Activated naive CD8-positive, alpha-beta T cell treated with anti-CD3 and anti-CD28 coated beads, Interleukin-2, amount 10 ng/mL, durations not matched to agents 7 days and 5 days (primary cell): ENCODE data around the gene USP30. TPM values are rescaled to one million over a fixed set of nuclear protein-coding genes. Genes with fewer than 3 reads are reported as not detected.
A peak's percentile ranks its signal among the peaks of the same experiment; 100 is the strongest.
"Not testable (repeated sequence)": the region's sequence is repeated elsewhere in the genome, so short reads cannot be mapped to it uniquely, and the experiment has no call there.

Source experiments
- ATAC-seq: fragments of 150-1000 bp; cut with Tn5 transposase; one replicate; pipeline ENCODE4 v1.10.0; 2021; ENCODE audit warnings: low read depth, moderate library complexity
- POLR2A ChIA-PET: fragments of 350-600 bp; sonication (Branson Sonifier 250); formaldehyde crosslinking; loops from one replicate; lab custom pipeline; 2021; ENCODE audit warnings: antibody characterized with exemption; lab: Charles Lee
- DNase-seq: peaks from one replicate; pipeline ENCODE4 v3.0.0; 2021
- H3K27ac Mint-ChIP-seq: one replicate; pipeline ENCODE4 v1.8.0; 2022; ENCODE audit warnings: mild to moderate bottlenecking, mixed read lengths
- H3K27me3 Mint-ChIP-seq: one replicate; pipeline ENCODE4 v1.8.0; 2022; ENCODE audit warnings: mild to moderate bottlenecking, moderate library complexity, mixed read lengths
- H3K36me3 Mint-ChIP-seq: one replicate; pipeline ENCODE4 v1.8.0; 2021; ENCODE audit warnings: mild to moderate bottlenecking, mixed read lengths
- H3K4me1 Mint-ChIP-seq: one replicate; pipeline ENCODE4 v1.8.0; 2021; ENCODE audit warnings: mixed read lengths
- H3K4me3 Mint-ChIP-seq: one replicate; pipeline ENCODE4 v1.8.0; 2022; ENCODE audit warnings: mild to moderate bottlenecking, moderate library complexity, mixed read lengths
- H3K9me3 Mint-ChIP-seq: one replicate; pipeline ENCODE4 v1.8.0; 2021; ENCODE audit warnings: mixed read lengths
- total RNA-seq, 2 experiments: library from RNA; stranded (reverse); gene quantifications; one replicate each; pipeline ENCODE4 v1.2.3, GENCODE V29; 2021

The USP30 gene
- 10 to 100 TPM in 1 of 2 experiments, 1 to 10 TPM in 1; 9.9 to 10.2 TPM for total RNA-seq

GRCh38 chr12:109052414-109053323, at the start of gene USP30:
Gene USP30, plus strand, starts transcription at chr12:109052576. Its CDS starts 103 bp downstream, at chr12:109052679.
- ATAC-seq (peak; percentile 74), DNase-seq (peak; percentile 89)
- POLR2A ChIA-PET, result interaction anchor here (0.6 to 1.6 kb wide), 3 partner anchors 40 to 46 kb away, joined by 3 to 6 read pairs (median 5); partner anchors contain the start of gene ALKBH2
- Mint-ChIP-seq H3K27ac (peak within 1 kb of the TSS; percentile 98), H3K36me3 (peaks cover 5% of the 10 kb centered on the region), H3K4me3 (peak within 1 kb of the TSS; percentile 99), H3K4me1 (peaks cover 13% of the 10 kb centered on the region), H3K27me3 (no peaks in the 10 kb centered on the region), H3K9me3 (no peaks in the 10 kb centered on the region)

- no peak overlapping the region for H3K27ac Mint-ChIP-seq
- ATAC-seq (no peak), DNase-seq (no peak)
- no peaks in the 10 kb centered on the region for H3K9me3 Mint-ChIP-seq
- H3K36me3 Mint-ChIP-seq, result no peaks in the 10 kb centered on the region
- peaks cover 4% of the 10 kb centered on the region for H3K27me3 Mint-ChIP-seq
- no peaks in the 10 kb centered on the region for H3K4me1 Mint-ChIP-seq
- no peak overlapping the region for H3K4me3 Mint-ChIP-seq
- POLR2A ChIA-PET, result interaction anchor here (0.7 kb wide), 1 partner anchor 97 kb away, joined by 5 read pairs; no protein-coding TSS in a partner anchor
Observed at GRCh38 chr12:109004017-109004416, 48.4 kb upstream of the USP30 start.

GRCh38 chr12:109009766-109010165, 42.6 kb upstream of the USP30 start:
- Mint-ChIP-seq H3K27me3 (peaks cover 15% of the 10 kb centered on the region), H3K4me1 (no peaks in the 10 kb centered on the region), H3K36me3 (no peaks in the 10 kb centered on the region), H3K4me3 (no peak overlapping the region), H3K27ac (no peak overlapping the region), H3K9me3 (no peaks in the 10 kb centered on the region)
- no peak for DNase-seq
- ATAC-seq, result no peak
- POLR2A ChIA-PET, result interaction anchor here (0.6 kb wide), 1 partner anchor 141 kb away, joined by 3 read pairs; no protein-coding TSS in a partner anchor

GRCh38 chr12:109010259-109010658, 42.1 kb upstream of the USP30 start:
- Mint-ChIP-seq H3K36me3 (no peaks in the 10 kb centered on the region), H3K27ac (no peak overlapping the region)
- POLR2A ChIA-PET, result no interaction called here

GRCh38 chr12:109014984-109015765, 37.2 kb upstream of the USP30 start:
- no peak for ATAC-seq
- no peaks in the 10 kb centered on the region for H3K36me3 Mint-ChIP-seq
- H3K4me3 Mint-ChIP-seq, result no peak overlapping the region
- DNase-seq, result no peak
- POLR2A ChIA-PET, result no interaction called here
- no peak overlapping the region for H3K27ac Mint-ChIP-seq
- no peaks in the 10 kb centered on the region for H3K9me3 Mint-ChIP-seq
- H3K27me3 Mint-ChIP-seq, result peaks cover 21% of the 10 kb centered on the region
- no peaks in the 10 kb centered on the region for H3K4me1 Mint-ChIP-seq

More at GRCh38 chr12:109010259-109010658, 42.1 kb upstream of the USP30 start:
- Mint-ChIP-seq H3K27me3 (peaks cover 15% of the 10 kb centered on the region), H3K4me3 (no peak overlapping the region), H3K9me3 (no peaks in the 10 kb centered on the region), H3K4me1 (no peaks in the 10 kb centered on the region)
- DNase-seq (no peak), ATAC-seq (no peak)

- Mint-ChIP-seq H3K4me1 (no peaks in the 10 kb centered on the region), H3K36me3 (no peaks in the 10 kb centered on the region), H3K4me3 (no peak overlapping the region), H3K27me3 (peaks cover 29% of the 10 kb centered on the region), H3K9me3 (no peaks in the 10 kb centered on the region), H3K27ac (no peak overlapping the region)
- ATAC-seq (no peak), DNase-seq (no peak)
- POLR2A ChIA-PET, result no interaction called here
Observed at GRCh38 chr12:109016016-109016415, 36.4 kb upstream of the USP30 start.

GRCh38 chr12:109016978-109017377, 35.4 kb upstream of the USP30 start:
- Mint-ChIP-seq H3K4me1 (no peaks in the 10 kb centered on the region), H3K27ac (no peak overlapping the region), H3K9me3 (no peaks in the 10 kb centered on the region), H3K27me3 (peaks cover 26% of the 10 kb centered on the region), H3K4me3 (no peak overlapping the region), H3K36me3 (no peaks in the 10 kb centered on the region)
- ATAC-seq, result no peak
- DNase-seq, result no peak
- POLR2A ChIA-PET, result no interaction called here

- H3K27ac Mint-ChIP-seq, result no peak overlapping the region
- DNase-seq (no peak), ATAC-seq (no peak)
- H3K4me3 Mint-ChIP-seq, result no peak overlapping the region
- POLR2A ChIA-PET, result no interaction called here
- peaks cover 26% of the 10 kb centered on the region for H3K27me3 Mint-ChIP-seq
- no peaks in the 10 kb centered on the region for H3K4me1 Mint-ChIP-seq
- H3K36me3 Mint-ChIP-seq, result no peaks in the 10 kb centered on the region
- H3K9me3 Mint-ChIP-seq, result no peaks in the 10 kb centered on the region
Observed at GRCh38 chr12:109018296-109018695, 34.1 kb upstream of the USP30 start.

- Mint-ChIP-seq H3K9me3 (no peaks in the 10 kb centered on the region), H3K4me1 (no peaks in the 10 kb centered on the region), H3K27ac (no peak overlapping the region), H3K36me3 (no peaks in the 10 kb centered on the region), H3K27me3 (peaks cover 26% of the 10 kb centered on the region), H3K4me3 (no peak overlapping the region)
- DNase-seq (no peak), ATAC-seq (no peak)
- POLR2A ChIA-PET, result no interaction called here
Observed at GRCh38 chr12:109020146-109020795, 32.1 kb upstream of the USP30 start.

GRCh38 chr12:109020796-109021380, 31.5 kb upstream of the USP30 start, which contains the start of gene SVOP:
Gene SVOP, minus strand, starts transcription at chr12:109021068. Its CDS starts 200 bp downstream, at chr12:109020868.
- DNase-seq, result peak; percentile 51
- Mint-ChIP-seq H3K4me3 (no peak within 1 kb of the TSS), H3K4me1 (no peaks in the 10 kb centered on the region), H3K27ac (no peak within 1 kb of the TSS), H3K27me3 (peaks cover 26% of the 10 kb centered on the region), H3K9me3 (no peaks in the 10 kb centered on the region), H3K36me3 (no peaks in the 10 kb centered on the region)
- POLR2A ChIA-PET, result no interaction called here
- ATAC-seq, result no peak

GRCh38 chr12:109027767-109028166, 24.6 kb upstream of the USP30 start:
- Mint-ChIP-seq H3K9me3 (no peaks in the 10 kb centered on the region), H3K27ac (no peak overlapping the region), H3K4me3 (no peak overlapping the region), H3K4me1 (no peaks in the 10 kb centered on the region), H3K27me3 (peaks cover 13% of the 10 kb centered on the region), H3K36me3 (no peaks in the 10 kb centered on the region)
- POLR2A ChIA-PET, result no interaction called here
- DNase-seq (no peak), ATAC-seq (no peak)

- H3K27me3 Mint-ChIP-seq, result peaks cover 21% of the 10 kb centered on the region
- H3K27ac Mint-ChIP-seq, DNase-seq, H3K4me3 Mint-ChIP-seq, H3K36me3 Mint-ChIP-seq, H3K4me1 Mint-ChIP-seq, ATAC-seq, H3K9me3 Mint-ChIP-seq, POLR2A ChIA-PET: not testable (repeated sequence)
Observed at GRCh38 chr12:109028624-109029023, 23.8 kb upstream of the USP30 start.

- H3K9me3 Mint-ChIP-seq, result no peaks in the 10 kb centered on the region
Observed at GRCh38 chr12:109029411-109029810, 23.0 kb upstream of the USP30 start.

More at GRCh38 chr12:109029411-109029810, 23.0 kb upstream of the USP30 start:
- Mint-ChIP-seq H3K36me3 (no peaks in the 10 kb centered on the region), H3K4me1 (no peaks in the 10 kb centered on the region), H3K27ac (no peak overlapping the region), H3K27me3 (peaks cover 23% of the 10 kb centered on the region), H3K4me3 (no peak overlapping the region)
- ATAC-seq, result no peak
- no peak for DNase-seq
- POLR2A ChIA-PET, result no interaction called here
